ENCODE results near the gene PSMG2.
"Not testable (repeated sequence)": the region's sequence is repeated elsewhere in the genome, so short reads cannot be mapped to it uniquely, and the experiment has no call there.

PSMG2 gene

GRCh38 chr18:12722731-12723130 lies 19.9 kb downstream of the PSMG2 start:
- DNase-seq, result no peak

DNA sequence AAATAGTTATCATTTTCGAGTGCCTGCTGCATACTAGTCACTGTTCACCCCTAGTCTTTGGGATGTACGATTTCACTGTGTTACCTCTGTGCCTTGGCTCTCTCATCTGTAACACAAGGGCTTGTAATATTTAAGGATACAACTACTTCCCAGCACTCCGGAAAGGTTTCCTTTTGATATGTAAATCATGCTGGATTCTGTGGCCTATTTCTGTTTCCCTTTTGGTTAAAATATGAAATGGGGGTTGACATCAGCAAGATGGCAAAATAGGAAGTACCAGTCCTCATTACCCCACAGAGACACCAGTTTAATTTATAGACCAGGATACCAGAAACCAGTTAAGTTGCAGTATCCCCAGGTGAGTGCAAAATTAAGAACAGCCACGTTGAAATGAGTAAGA lies 23.5 kb downstream of the PSMG2 start:
- no peak for DNase-seq

GRCh38 chr18:12726774-12727550 lies 24.1 kb downstream of the PSMG2 start:
- peak; percentile 73 for DNase-seq

DNA sequence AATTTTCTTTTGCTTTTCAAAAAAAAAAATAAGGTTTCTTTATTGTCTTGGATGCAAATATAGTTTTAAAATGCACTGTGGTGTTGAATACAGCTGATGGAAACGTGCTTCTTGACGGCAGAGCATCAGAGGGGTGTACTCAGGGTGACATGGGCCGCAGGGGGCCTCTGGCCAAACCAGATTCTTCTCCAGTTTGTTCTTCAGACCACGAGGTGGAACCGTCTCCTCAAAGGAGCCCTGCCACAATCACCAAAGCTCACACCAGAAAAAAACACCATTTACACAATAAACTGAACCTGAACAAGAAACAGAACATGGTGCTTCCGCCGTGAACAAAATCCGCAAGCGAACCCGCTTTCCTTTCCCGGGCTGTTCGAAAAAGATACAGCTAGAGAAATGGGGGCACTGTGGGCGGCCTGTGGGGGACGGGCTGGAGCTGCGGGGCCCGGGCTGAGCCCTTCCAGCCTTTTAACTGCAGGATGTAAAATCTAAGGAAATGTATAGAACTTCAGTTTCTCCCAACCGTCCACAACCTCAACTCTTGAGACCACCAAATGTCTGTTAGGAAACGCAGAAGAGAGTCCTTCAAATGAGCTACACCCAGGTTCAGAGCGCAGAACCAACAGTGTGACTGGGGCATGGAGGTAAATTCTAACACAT lies 34.5 kb downstream of the PSMG2 start:
- no peak for DNase-seq

DNA sequence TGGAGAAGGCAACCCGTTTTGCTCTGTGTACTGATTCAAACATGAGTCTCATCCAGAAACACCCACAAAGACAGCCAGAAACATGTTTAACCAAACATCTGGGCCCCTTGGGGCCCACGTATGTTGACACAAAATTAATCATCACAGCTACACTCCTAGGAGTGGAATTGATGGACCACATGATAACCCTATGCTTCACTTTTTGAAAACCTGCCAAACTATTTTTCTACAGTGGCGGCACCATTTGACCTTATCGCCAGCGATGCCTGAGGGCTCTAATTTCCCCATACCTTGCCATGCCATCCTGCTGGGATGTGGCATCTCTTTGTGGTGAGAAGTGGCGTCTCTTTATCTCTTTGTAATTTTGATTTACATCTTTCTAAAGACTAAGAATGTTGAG lies 38.5 kb downstream of the PSMG2 start:
- no peak for DNase-seq

DNA sequence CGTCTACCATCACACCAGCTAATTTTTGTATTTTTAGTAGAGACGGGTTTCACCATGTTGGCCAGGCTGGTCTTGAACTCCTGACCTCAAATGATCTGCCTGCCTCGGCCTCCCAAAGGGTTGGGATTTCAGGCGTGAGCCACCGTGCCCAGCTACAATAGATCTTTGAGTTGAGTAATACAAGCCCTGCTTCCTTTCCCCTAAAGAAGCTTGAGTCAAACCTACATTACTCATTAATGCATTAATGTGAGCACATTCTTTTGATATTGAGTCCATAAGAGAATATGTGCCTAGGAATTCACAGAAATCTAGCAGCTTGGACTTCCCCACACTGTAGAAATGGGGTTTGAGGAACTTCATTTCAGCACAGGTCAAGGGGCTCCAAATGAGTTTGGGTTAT lies 39.6 kb downstream of the PSMG2 start:
- no peak for DNase-seq

DNA sequence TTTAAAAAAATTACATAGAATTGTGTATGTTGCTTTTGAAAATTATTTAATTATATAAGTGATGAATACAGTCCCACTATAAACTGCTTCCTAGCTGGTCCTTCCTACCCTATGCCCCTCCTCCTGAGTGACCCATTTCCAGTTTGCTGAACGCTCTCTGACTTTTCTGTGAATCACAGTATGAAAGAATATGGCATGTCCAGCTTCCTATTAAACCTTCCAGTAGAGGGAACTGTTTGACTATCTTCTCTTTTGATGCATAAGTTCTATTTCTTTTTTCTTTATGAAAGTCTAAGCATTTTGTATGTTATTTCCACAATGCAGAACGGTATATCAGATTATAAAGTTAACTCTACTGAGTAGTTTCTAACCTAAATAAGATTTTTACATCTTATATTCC lies 41.3 kb downstream of the PSMG2 start:
- no peak for DNase-seq

DNA sequence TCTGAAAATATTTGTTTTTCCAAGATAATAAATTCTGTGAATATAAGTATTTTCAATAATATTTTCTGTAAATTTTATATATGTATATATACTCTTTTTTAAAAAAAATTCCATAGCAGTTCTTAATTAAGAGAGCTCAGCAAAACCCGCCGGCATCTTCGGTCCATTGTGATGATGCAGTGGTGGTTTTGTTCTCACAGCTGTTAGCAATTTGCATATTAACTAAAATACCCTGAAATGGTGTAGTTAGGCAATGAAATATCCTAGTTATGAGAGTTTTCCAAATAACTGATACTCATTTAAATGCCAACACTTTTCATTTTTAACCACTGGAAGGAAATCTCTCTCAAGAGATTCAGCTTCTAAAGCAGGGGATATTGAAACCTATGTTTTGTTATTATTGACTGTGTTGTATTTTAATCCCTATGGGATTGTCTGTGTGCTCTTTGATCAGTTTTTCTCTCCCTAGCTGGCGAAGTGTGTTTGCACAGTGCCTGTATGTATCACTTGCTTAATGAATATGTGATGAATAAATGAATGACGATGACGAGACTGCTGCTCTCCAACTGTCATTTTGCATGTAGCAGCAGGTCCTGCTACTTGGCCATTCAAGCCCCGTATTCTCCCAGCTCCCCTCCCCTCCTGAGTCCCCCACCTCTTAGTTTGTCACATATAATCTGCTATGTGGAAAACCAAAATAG lies 42.4 kb downstream of the PSMG2 start:
- no peak for DNase-seq

GRCh38 chr18:12747530-12748315 lies 44.9 kb downstream of the PSMG2 start:
- no peak for DNase-seq

GRCh38 chr18:12748671-12749070 lies 45.8 kb downstream of the PSMG2 start:
- no peak for DNase-seq

DNA sequence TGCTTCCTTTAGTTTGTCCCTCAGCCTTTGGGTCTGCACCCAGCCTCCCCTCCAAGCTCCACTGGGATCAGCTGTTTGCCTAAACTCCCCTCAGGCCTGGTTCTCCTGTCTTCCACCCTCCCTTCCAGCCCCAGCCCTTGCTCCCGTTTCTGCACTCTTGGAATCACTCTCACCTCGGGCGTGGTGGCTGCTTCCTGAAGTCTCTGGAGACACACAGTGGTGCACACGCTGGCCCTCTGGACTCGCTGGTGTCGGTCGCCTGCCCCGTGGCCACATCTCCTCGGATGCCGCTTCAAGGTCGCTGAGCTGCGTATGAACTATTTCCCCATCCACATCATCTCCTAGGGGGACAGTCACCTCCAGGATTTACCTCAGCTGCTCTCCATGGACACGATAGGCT lies 46.3 kb downstream of the PSMG2 start:
- no peak for DNase-seq

DNA sequence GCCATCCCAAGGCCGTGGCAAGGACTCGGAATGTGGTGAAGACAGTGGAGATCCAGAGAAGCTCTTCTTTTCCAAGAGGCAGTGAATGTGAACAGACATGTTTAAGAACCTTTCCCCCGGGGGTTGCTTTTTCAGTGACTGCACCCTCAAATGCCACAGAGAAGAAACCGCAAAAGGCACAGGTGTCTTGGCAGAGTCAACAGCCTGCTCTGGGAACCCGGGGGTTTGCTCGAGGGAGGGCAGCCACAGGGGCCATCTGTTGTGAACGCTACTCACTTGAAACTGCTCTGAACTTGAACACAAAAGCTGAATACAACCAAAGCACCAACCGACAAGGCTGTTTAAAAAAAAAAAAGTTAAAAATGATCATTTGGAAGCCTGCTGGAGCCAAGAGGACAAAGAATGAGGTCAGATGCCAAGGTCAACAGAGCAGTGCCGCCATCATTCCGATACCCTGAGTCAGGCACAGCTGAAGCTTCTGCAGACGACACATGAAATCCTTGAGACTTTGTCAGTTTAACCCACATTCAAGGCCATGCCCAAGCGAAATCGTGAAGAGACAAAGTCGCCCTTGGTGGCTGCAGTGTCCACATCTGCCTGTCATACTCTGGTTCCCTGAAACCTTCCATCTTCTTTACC lies 47.4 kb downstream of the PSMG2 start:
- DNase-seq, result no peak

GRCh38 chr18:12750715-12751502 lies 48.1 kb downstream of the PSMG2 start:
- DNase-seq, result no peak

- no peak for DNase-seq
Observed at GRCh38 chr18:12751503-12751884, 48.7 kb downstream of the PSMG2 start.

DNA sequence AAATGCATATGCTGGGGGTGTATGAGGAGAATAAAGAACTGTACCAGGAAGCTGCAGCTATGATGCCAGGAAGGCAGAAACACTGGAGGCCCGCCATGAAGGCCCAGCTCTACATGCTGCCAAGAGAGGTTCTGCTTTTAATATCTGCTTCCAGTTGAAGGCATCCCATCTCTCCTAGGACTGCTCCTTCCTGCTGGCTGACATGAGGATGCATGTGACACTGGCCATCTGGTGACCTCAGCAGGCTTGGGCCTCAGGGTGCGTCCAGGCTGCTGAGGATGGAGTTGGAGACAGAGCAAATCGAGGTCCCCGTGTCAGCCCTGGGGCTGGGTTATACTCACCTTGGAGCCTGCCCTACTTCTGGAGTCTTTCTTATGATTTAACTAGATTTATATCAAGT lies 49.0 kb downstream of the PSMG2 start:
- DNase-seq, result no peak

DNA sequence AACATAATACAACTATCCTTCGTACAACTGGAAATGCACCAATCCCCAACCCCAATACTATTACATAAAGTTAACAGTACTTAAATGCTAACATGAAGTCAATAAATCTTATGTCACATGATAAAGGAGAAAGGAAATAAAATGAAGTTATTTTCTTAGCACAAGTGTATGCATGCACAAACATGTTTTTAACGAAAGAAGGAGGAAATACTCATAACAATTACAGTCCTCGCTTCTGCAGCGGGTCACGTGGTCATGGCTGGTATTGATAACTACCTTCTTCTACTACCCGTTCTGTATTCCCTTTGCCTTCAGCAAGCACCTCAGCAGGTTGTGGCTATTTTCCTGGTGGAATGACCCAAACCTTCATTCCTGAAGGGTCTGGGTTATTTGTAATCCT lies 51.7 kb downstream of the PSMG2 start:
- DNase-seq, result no peak

DNA sequence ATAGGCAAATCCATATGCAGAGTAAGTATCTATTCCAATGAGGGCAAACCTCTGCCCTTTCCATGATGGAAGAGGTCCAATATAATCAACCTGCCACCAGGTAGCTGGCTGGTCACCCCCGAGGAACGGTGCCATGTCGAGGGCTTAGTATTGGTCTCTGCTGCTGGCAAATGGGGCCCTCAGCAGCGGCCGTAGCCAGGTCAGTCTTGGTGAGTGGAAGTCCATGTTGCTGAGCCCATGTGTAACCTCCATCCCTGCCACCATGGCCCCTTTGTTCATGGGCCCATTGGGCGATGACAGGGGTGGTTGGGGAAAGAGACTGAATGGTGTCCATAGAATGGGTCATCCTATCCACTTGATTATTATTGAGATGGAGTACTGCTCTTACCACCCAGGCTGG lies 52.8 kb downstream of the PSMG2 start:
- not testable (repeated sequence) for DNase-seq

GRCh38 chr18:12756619-12757239 lies 53.9 kb downstream of the PSMG2 start:
- DNase-seq, result not testable (repeated sequence)

- not testable (repeated sequence) for DNase-seq
Observed at GRCh38 chr18:12758566-12758965, 55.7 kb downstream of the PSMG2 start.

GRCh38 chr18:12765126-12765525 lies 62.3 kb downstream of the PSMG2 start:
- DNase-seq, result no peak

- DNase-seq, result no peak
Observed at GRCh38 chr18:12765586-12765985, 62.7 kb downstream of the PSMG2 start.
